ENCODE measurements around the gene SLC1A3.

SLC1A3 gene

DNA sequence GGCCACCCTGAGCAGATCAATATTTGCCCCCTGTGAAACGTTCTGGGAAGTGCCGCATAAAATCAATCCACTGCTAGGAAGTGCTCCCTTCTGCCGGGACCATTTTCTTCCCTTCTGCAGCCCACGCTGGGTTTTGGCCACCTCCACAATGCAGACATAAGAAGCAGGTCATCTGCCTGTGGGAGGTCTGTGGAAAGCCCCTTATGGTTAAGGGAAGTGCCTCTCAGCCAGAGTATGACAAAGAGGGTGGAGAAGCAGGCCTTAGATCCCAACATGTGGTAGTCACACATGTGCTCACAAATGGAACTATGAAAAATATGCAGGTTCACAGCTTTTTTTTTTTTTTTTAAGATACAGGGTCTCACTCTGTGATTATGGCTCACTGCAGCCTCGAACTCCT, 82.8 kb downstream of the SLC1A3 start:
- DNase-seq, result peak; percentile 90 to 98

DNA sequence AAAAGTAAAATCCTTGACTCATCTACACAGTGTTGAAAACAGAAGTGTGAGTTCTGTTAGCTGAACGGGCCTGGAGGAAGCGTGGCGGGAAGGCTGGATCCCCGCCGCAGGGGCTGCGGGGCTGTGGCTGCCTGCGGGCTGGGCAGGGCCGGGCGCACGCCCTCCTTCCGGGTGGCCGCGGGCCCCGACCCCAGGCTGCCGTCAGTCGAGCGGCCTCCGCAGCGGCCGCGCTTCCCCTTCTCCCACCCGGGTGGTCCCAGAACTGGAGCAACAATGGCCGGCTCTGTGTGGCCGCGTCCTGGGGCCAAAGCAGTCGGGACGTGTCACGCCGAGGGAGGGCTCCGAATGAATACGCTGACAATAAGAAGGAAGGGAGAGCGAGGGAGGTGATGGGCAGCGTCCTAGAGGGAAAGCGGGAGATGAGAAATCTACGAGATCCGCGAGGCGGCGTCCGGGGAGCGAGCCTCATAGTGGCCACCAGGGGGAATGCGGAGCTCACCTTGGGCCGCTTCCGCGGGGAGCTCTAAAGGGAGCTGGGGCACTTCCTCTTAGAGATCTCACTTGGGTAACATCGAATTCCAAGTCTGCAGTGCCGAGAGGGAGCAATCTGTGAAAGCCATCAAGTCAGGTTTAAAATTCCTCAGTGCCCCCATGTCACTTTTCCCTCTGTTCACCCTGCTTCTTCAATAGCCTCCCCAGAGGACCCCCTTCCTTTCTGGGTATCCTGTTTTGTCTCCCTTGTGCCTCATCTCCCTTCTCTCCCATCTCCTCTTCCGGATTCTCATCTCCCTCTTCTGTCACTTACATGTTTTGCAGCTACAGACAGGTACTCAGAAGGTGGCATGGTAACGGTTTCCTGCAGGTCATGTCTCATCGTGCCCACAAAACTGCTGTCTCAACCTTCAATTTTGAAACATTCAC, 83.9 kb downstream of the SLC1A3 start:
- DNase-seq, result peak; percentile 87 to 93

DNA sequence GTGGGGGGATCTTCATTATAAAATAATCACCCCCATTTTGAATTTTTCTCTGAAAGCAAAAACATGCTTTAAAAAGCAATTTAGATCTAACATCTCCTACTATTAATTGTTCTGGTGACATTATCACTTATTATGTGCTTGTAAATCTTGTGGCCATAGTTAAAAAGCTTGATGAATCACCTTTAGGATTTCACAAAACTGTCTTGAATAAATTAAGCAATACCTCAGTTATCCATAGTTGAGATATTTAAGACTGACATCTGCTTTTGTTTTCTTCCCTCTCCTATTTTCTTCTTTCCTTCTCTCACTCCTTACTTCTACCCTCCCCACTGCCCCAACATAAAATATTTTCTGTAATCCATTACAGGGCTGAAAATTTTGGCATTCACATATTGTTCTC, 84.8 kb downstream of the SLC1A3 start:
- no peak for DNase-seq

DNA sequence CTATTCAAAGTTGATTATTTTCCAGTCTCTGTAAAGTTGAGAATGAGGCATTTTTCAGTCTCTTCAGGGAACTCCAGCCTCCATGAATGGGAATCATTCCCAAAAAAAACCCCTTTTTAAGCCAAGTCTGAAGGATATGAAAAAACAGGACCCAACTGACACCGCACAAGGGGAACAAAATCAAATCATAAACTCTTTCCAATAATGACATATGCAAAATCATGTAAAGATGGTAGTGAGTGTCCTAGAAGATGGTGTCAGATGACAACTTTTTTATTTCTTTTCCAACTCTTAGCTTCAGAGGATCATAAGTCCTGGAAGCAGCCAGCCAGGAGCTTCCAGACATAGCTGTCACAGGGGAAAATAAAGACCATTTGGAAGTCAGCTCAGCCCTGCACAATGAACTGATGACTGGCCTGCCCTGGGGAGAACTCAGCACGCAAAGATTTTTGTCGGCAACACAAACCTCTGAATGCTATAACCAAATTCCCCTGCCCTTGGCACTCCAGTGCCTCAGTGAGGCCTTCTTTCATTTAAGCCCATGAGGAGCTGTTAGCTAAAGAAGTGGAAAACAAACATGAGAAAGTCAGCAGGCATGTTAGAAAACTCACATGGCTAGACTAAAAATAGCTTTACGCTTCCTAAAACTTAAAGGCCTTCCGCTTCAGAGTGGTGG, 85.4 kb downstream of the SLC1A3 start:
- DNase-seq, result peak; percentile 54 to 55

DNA sequence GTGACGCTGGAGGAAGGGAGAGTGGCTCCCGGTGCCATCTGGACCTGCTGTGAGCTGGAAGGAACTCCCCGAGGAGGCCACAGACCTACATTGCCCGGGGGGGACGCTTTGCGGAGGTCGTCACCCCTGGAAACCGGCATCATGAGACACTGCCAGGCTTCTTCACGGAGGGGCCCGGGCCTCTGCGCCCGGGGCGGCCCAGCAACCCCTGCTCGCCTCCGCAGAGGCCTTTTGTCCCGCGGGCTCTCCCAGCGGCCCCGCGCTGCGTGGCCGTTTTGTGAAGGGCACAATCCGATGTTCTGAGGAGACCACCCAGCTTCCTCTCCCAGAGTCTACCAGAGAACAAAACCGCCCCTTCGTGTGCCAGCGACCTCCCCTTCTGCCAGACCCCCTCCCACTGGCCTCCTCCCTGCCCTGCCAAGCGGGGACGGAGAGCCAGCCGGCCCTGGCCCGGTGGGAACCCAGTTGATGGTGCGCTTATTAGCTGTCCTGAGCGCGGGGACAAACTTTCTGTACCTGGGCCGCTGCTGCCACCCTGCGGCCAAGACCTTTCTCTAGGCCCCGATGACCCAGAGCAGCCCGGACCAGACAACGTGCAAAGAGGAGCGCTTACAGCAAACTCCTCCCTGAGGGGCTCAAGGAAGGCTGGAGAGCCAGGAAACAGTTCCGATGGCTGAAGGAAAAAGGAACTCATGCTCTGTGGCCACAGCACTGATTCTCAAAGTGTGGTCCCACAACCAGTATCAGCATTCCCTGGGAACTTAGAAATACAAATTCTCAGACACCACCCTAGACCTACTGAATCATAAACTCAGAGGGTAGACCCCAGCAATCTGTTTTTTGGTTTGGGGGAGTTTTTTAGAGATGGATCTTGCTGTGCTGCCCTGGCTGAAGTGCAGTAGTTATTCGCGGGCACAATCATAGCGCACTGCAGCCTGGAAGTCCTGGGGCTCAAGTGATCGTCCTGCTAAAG, 86.7 kb downstream of the SLC1A3 start:
- peak; percentile 80 to 83 for DNase-seq

DNA sequence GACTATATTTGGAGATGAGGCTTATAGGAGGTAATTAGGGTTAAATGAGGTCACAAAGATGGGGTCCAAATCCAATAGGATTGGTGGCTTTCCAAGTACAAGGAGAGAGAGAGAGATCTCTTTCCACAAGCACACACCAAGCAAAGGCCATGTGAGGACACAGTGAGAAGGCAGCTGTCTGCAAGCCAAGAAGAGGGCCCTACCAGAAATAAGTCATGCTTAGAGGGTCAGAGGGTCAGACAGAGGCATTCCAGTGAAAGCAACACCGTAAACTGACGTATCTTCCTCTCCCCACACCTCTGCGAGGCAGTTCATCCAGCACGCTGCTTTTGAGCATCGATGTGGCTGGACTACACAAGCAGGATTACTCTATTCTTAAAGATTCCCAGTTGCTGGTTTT, 87.9 kb downstream of the SLC1A3 start:
- DNase-seq, result no peak

DNA sequence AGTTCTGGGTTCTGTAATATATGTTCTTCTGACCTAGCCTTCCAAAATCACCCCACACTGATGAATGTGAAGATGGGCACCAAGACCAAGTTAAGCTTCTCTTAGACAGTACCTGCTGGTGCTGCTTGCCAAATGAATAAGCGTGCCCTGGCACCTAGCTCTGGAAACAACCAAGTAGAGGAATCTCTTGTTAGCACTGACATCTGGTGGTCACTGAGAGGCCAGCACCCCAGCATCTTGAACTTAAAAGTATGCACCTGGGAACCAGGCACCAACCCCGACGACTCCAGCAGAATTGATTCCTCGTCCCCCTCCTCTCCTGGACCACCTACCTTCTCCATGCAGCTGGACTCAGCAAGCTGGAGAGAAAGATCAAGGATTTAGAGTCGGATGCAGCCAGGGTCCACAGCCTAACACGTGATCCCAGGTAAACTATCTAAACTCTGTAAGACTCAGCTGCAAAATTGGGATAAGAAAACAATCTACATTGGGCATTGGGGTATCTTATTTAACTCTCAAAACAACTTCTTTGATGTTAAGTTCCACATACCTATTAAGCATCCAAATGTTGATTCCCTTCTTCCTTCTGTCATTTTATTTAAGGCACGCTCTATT, 89.8 kb downstream of the SLC1A3 start:
- peak; percentile 56 to 66 for DNase-seq

DNA sequence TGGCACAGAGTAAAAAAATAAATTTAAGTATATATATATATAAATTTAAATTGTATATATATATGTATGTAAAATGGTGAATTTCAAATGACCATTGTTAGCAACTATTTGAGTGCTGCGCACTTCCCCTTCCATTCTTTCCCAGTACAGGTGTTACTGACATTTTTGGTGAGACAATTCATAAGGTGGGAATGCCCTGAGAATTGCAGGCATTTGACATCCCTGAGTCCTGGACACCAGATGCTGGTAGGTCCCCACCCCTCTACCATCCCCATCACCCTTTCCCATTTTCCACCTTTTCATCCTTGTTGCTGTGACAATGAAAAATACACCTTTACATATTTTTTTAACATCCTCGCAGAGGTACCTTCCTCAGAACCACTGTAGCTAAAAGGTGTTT, 91.6 kb downstream of the SLC1A3 start:
- DNase-seq, result no peak

DNA sequence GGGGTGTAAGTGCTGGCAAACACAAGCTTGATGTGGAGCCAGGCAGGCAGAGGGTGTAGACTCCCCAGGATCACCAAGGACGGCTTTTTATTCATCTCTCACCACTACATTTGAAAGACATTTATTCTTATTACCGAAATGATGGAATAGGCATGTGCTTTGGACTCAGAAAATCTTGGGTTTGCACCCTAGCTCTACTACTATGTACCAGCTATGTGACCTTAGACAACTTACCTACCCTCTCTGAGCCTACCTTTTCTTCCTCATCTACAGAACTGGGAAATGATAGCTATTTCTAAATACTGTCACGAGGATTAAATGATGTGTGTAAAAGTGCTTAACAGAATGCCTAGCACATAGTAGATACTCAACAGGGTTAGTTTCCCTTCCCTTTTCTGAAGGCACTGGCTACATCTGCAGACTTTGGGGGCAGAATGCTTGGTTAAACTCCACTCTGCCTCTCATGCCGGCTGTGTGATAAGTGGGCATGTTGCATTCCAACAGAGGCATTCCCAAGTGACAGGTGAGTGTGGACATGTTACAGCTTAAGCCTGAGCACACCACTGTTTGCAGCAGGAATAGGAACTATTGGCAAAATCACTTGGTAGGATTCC, 94.8 kb downstream of the SLC1A3 start:
- DNase-seq, result peak; percentile 58 to 69

DNA sequence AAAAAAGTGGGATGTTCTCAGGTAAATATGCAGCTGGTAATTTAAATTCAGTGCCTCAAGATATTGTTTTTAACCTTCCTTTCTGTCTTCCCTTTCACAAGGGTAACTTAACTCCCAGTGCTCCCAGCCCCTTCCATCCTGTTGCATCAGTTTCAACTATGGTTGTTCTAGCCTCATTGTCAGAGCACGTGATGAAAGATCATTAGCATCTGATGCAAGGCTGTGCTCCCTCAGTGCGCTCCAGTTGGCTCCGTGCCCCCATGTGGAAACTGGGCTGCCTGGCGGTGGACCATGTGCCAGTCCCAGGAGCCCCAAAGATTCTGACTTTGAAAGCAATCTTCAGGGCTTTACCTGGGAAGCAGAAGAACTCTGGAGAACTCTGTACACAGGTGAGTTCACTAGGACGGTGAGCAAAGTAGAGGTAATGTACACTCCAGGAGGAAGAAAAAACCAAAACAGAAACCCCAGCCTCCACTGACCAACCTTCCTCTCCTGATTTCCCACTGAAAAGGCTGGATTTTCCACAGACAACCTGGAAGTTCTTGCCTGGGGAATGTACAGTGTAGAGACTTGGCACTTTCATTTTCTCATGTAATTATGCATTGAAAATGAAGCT, 96.9 kb downstream of the SLC1A3 start:
- DNase-seq, result peak; percentile 29 to 45

DNA sequence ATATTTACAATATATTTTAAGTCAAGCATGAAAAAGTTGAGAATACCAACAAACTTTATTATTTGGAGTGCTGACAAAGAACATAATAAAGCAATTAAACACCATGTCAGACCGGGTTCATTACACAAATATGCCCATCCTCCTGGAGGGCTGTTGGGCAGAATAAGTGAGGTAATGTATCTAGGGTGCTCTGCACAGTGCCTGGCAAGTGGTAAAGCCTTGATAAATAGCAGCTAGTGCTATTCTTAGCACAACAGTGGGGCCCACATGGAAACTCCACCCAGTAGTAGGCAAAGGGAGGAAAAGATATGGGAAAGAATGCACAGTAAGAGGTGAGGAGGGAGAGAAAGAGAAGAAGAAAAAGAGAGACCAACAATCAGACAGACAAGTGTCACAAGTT, 97.7 kb downstream of the SLC1A3 start:
- DNase-seq, result no peak

DNA sequence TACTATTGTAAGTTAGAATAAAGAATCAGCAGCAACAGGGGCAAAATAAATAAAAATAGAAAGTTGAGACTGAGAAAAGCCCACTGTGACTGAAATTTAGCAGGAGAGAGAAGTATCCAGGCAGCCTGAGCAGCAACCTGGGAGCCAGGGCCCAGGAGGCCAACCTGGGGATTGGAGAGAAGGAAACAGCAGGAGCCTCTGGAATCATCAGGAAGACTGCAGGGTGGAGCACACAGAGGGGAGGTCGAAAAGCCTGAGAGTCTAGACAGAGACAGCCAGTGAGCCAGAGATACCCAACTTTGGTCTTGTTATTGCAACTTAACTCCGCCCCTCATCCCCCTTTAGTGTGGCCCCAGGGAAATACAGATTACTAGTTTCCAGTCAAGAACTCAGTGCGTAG, 98.6 kb downstream of the SLC1A3 start:
- no peak for DNase-seq

DNA sequence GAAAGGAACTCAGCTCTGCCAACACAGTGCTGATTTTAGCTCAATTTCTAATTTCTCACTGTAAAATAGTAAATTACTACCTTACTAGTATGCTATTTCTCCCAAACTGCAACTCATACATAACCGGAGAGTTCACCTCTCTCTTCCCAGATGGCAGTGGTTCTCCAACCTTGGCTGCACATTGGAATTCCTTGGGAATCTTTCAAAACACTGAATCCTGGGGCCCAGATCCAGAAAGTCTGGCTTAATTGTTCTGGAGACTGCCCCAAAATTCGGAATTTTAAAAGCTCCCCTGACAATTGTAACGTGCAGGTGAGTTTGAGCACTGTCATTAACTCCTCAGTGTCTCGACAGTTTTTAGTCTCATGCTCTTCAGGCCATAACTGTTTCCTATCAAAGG, 100.3 kb downstream of the SLC1A3 start:
- no peak for DNase-seq

DNA sequence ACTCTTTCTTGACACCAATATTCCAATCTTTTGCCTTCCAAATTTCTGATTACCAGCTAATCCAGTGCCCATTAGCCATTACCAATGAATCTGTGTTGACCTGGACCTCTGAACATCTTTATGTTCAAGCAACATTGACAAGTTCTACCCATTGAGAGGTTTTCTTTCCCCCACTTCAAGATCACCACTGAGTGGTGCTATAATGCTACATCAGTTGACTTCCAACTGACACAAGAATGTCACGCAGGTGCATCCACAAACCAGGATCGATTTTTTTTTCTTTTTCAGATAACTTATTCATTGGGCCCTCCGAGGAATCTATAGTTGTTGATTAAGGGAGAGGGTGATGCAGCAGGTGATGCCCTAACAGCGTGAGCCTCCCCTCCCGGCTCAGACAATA, 102.6 kb downstream of the SLC1A3 start:
- no peak for DNase-seq

DNA sequence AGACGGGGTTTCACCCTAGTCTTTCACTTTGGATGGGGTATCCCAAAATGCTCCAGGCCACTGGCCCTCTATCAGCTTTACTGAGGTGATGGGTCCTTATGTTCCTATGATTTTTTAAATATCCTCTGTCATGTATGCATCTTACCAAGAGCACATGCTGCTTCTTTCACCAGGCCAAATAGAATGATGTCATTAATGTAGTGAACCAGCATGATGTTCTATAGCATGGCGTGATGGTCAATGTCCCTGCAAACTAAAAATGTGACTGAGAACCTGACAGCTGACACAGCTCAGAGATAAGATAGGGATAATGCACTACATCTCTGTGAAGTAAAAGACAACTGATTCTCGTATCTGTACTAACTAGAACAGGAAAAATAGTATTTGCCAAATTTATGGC, 103.6 kb downstream of the SLC1A3 start:
- no peak for DNase-seq

DNA sequence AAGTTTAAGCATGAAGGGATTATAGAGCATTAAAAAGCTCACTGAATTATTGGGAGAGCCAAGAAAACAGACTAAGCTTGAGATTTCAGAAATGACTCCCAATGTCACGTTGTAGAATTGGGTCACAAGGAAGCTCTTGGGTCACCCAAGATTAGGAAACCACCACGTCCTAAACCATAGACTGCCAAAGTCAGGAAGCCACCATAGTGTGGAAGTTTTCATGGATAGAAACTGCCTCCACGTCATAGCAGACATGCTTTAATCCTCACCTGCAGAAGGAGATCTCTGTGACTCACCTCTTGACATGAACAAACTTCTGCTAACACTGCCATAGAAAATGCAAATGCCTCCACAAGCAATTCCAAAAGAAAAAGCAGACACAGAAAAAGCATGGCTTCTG, 106.3 kb downstream of the SLC1A3 start:
- DNase-seq, result peak; percentile 89 to 90

DNA sequence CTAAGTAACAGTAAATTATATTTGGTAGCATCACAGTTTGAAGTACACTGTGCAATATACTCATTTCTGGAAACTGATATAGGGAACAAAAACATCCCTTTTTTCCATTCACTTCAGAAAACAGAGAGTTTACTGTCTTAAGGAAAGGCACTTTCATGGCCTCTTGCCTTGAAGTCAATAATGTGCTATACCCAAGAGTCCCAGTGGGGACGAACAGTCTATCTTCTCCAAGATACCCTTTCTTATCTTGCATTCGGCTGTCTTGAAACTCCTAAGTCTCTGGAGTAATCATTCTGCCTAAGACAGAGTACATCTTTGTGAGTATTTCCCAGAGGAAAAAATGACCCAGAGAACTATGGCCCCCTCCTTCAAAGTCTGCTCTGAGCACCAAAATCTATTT, 107.1 kb downstream of the SLC1A3 start:
- no peak for DNase-seq

DNA sequence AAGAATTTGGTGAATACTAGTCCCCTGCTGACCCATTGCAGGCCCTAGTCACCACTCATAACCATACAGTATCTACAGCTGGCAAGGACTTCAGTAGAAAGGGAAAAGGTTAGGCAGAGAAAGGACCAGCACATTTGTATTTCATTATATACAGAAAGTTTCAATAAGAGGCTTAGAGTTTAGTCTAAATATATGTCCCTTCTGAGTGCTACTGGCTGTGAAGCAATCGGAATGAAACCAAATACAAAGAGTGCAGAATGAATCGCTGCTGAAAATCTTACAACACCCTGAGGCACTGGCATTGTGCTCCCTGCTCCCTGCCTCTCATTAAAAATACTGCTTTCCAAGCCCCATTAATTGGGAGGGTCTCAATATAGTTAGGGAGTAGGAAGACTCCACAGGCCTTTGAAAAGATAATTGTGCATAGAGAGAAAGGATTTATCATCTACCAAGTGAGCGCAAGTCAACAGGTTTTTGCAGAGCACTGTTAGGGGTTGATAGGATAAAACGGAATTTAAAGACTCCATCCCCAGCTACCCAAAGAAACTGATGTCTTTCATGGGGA, 110.8 kb downstream of the SLC1A3 start:
- DNase-seq, result no peak

DNA sequence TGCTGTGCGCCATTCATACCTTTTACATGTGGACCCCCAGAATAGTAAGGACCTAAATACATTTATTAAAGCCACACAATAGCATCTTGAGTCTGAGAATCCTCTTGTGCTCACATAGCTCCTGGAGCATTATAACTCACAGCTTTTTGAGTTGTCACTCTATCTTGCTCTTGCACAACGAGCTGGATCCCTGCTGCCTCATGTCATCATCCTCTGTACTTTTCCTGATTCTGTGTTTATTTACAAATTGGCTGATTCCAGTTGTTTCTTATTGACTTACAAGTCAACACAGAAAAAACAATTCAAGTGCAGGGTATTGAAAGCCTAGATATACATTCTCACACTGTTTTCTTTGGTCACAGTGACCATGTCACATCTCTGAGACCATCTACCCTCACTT, 112.9 kb downstream of the SLC1A3 start:
- peak in 1 of 2 donors; percentile 4 for DNase-seq

DNA sequence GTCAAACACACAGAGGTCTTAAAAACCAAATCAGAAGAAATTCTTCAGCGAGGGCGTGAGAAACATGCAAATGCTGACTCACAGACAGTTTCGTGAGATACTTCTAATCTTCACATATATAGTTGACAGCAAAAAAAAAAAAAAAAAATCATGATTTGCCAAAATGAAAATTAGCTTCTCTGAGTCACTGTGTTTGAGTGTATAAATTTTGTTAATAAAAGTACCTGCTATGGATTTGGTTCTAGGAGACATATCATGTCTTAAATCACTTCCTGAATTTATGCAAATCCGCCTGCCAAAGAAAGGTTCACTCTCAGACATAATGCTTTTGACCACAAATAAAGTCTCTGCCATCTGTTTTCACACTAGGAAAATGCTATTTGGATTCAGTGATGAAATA, 114.3 kb downstream of the SLC1A3 start:
- DNase-seq, result no peak

DNA sequence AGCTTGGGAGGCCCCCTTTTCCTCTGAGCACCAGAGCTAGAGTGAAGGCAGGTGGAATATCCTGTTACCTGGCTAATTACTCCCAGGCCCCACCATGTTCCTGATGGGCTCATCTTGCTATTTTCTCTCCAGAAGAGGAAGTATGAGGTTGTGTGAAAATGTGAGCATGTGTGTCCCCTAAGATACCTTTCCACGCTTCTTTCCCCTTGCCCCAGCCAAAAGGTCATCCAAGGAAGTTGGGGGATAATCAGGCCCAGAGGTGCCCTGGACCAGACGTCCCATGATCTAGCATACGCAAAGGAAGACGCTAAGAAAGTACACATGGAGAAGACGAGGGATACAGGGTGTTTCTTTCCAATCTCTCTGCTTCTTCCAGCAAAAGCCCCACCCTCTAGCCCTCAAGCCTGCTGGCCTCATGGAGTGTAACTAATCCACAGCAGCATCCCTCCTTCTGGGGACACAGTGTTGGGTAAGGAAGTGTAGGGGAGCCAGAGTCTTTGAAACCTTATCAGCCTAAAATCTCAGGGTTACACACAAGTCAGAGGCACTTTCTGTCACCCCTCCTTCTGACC, 115.3 kb downstream of the SLC1A3 start:
- no peak for DNase-seq

All from inflammatory macrophage (primary cell).